Inflammatory macrophage treated with lipopolysaccharide for 1 hour (primary cell): ENCODE data around the gene DTWD2.
"Not testable (repeated sequence)": the region's sequence is repeated elsewhere in the genome, so short reads cannot be mapped to it uniquely, and the experiment has no call there.

Experiments
- DNase-seq, 2 donors: peaks; one replicate each; pipeline ENCODE4 v3.0.0-alpha.2; 2020 to 2022

The DTWD2 gene

GRCh38 chr5:118987988-118988865 lies at the start of gene DTWD2:
Gene DTWD2, minus strand, starts transcription at chr5:118988547. Its CDS starts 36 bp downstream, at chr5:118988511.
- peak; percentile 87 to 93 for DNase-seq

DNA sequence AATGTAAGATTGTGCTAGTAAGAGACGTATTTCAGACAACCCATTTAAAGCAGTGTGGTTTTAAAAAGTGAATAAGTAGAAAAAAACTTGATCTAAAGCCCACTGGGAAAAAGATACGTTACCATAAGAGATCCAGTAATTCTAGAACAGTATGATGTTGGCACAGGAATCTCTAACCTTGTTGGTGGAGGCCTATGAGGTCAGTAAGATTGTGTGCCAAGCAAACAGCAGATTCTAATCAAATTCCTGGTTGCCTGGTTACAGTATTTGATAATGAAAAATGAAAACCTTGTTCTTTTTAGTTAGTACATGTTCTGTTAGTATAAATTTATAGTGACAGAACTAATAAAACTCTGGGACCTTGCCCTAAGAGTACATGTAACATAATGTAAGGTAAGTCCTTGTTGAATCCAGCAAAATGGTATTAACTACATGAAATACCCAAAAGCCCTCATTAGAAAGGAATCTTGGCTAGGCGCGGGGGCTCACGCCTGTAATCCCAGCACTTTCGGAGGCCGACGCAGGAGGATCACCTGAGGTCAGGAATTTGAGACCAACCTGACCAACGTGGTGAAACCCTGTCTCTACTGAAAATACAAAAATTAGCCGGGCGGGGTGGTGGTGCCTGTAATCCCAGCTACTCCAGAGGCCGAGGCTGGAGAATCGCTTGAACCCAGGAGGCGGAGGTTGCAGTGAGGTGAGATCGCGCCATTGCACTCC lies 49.3 kb upstream of the DTWD2 start:
- DNase-seq, result no peak

- peak in 1 of 2 donors; percentile 66 for DNase-seq
Measured at GRCh38 chr5:119036101-119036762, 47.9 kb upstream of the DTWD2 start.

DNA sequence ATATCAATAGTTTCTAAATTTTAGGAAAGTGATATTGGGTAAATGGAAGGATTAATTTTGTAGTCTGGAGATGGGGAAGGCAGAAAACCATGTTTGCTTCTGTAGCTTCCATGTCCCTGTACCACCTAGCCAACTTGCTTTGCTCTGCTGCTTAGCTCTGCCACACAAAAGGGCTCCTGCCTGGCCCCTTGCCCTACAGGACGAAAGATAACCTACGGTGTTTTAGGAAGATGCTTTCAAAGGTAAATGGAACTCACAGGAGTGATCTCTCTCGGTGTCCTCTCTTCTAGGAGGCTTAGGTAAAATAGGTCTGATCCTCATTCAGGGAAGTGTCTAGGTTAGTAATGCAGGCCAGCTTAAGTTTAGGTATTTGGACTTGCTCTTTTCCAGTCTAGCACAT lies 44.8 kb upstream of the DTWD2 start:
- no peak for DNase-seq

DNA sequence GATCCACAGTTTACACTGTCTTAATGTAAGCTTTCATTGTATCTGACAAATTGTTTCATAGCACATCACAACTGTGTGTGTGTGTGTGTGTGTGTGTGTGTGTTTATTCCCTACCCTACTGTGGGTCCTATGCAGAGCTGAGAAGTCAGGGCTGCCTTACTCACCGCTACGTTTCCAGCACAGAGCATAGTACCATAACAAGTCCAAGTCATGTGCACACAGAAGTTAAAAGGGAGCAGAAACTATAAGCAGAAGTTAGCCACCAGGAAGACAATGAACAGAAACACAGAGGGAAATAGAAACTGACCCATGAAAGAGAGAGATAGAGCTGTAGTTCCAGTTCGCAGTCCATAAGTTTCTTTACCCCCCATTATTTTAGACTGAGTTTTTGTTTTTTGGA lies 44.3 kb upstream of the DTWD2 start:
- DNase-seq, result peak; percentile 71 to 81

DNA sequence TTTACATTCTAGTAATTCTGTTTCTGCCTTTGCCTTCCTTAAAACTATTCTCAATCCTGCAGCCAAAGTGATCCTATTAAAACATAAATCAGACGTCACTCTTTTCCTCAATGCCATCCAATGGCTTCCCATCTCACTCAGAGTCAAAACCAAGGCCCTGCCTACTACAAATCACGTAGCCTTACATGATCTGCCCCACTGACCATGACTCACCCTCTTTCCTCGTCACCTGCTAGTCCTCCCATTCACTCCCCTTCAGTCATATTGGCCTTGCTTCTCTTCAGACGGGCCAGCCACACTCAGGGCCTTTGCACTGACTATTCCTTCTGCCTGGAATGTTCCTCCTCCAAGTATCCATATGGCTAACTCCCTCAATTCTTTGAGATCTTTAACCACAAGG lies 43.6 kb upstream of the DTWD2 start:
- peak; percentile 55 to 90 for DNase-seq

- peak in 1 of 2 donors; percentile 42 for DNase-seq
Measured at GRCh38 chr5:119031011-119031886, 42.9 kb upstream of the DTWD2 start.

DNA sequence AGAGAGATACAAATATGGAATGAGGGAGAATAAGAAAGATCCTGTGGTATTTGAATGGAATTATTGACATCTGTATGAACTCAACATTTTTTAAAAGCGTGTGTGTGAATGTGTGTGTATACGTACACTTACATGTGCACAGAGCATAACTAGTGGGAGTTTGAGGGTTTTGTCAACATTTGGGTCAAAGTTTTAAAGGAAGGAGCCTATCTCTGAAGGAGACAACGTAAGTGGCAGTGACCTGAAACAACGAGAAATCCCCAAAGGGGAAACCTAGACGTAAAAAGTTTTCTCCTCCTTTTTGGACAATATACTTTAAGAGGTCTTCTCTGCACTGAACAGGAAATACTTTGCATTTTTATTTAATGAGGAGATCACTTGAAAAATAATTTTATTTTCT lies 40.2 kb upstream of the DTWD2 start:
- DNase-seq, result no peak

DNA sequence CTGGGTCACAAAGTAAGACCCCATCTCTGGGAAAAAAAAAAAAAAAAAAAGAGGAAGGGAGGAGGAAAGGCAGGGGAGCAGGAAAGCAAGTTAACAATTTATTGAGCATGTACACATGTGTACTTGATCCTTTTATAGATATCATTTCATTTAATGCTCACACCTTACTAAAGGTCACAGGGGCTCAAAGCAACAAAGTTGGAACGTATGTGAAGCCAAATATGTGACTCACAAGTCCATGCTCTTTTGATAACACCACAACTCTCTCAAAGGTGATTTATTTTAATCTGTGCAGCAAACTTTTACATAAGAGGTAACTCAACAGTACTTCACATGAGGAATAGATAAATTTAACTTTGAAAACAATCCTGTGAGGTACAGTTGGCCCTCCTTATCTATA lies 34.4 kb upstream of the DTWD2 start:
- no peak for DNase-seq

DNA sequence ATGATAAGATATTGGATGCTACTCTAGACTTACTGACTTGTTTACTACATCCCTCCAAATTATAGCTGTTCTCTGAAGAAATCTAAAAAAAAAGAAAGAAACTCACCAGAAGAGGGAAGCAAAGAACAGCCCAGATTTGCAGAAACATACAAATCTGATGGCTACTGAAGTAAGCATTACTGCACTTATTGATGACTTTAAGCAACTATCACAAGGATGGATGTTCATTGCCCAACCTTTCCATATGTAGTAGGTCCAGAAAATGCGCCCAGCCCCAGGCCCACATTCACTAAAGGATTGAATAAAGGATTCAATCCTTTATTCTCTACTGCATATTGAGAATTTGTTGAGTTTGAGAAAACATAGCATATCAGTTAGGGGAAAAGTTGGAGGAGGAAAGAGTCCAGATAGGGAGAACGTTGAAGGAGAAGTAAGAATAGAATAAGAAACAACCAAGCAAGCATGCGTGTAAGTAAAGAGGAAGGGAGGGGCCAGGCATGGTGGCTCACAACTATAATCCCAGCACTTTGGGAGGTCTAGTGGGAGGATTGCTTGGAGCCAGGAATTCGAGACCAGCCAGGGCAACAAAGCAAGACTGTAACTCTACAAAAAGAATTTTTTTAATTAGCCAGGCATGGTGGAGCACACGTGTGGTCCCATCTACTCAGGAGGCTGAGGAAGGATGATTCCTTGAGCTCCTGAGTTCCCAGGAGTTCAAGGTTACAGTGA lies 33.8 kb upstream of the DTWD2 start:
- DNase-seq, result peak; percentile 48 to 53

DNA sequence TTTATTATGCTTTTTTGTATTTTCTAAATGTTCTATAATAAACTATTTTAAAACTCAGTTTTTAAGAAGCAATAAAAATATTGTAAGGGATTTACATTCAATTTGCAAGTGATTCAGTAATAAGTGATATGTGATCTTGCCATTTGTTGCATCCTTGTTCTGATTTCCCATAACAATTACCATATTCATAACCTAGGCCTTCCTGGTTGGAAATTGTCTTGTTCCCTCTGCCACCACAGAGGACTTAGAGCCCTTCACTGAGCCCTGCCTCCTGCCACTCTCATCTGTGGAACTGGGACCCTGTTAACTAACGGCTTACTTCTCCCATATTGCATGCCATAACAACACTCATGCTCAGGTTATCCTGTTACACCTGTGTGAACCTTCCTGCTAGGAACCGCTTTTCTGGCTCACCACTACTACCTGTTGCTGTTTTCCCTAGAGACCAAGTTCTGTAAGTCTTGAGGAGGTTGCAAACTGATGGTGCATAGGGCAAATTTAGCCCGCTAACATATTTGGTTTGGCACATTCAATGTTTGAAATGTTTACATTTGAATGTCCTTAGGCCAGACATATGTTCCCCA lies 32.9 kb upstream of the DTWD2 start:
- no peak for DNase-seq

- peak; percentile 28 to 65 for DNase-seq
Measured at GRCh38 chr5:119019949-119020348, 31.6 kb upstream of the DTWD2 start.

- DNase-seq, result peak; percentile 82
Measured at GRCh38 chr5:119019501-119019900, 31.2 kb upstream of the DTWD2 start.

GRCh38 chr5:119017994-119018393 lies 29.6 kb upstream of the DTWD2 start:
- DNase-seq, result no peak

- peak; percentile 18 to 49 for DNase-seq
Measured at GRCh38 chr5:119016125-119016774, 27.9 kb upstream of the DTWD2 start.

DNA sequence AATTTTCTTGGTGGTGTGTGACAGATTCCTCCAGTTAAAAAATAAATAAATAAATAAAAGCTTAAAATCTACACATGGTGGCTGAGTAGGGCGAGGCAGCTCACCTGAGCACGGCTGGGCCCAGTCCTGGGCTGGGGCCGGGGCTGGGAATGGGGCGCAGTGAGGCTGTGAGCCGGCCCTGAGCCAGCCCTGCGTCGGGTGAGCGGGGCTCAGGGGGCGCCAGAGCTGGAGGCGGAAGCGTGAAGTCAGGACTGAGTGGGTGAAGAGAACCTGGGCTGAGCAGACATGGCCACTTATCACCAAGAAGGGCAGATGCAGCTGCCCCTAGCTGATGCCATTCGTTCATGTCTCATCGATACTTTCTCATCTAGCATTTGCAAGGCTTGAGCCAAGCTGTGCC lies 22.8 kb upstream of the DTWD2 start:
- no peak for DNase-seq

- DNase-seq, result no peak
Measured at GRCh38 chr5:119010206-119010605, 21.9 kb upstream of the DTWD2 start.

DNA sequence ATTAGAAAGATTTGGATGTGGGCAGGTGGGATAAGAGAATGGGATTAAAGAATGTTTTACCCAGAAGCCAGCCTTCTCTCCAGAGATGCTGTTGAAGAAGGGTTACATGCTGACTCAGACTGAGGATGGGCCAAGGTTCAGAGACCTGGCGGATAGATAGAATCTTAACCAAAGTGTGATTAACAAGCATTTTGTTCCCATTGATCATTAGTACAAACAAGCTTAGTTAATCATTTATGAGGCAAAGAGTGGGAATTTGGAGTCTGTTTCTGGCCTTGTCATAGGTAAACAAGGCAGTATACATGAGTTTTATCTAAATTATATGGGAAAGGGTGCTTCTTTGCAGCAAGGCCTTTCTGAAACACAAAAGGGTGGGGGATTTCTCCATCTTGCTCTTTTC lies 20.8 kb upstream of the DTWD2 start:
- no peak for DNase-seq

- no peak for DNase-seq
Measured at GRCh38 chr5:118999696-119000095, 11.3 kb upstream of the DTWD2 start.

- not testable (repeated sequence) for DNase-seq
Measured at GRCh38 chr5:118998861-118999260, 10.5 kb upstream of the DTWD2 start.

DNA sequence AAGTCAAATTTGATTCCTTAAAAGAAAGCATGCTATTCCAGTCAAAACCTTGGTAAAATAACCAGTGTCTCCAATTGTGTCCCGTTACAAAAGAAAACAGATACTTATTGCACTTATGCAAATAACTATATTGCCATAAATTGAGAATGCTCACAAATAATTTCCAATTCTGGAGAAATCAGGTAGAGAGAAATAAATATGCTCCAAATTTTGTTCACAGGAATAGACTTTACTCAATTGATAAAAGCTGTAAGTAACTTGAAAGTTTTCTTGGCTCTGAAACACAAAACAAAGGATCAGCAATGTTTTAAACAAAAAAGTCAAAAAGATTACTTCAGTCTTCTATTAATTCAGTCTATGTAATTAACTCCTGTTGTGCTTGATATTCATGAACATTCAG lies 7.8 kb upstream of the DTWD2 start:
- DNase-seq, result no peak
